Measurements from ENCODE around the gene TTLL13.
"Not testable (repeated sequence)": the region's sequence is repeated elsewhere in the genome, so short reads cannot be mapped to it uniquely, and the experiment has no call there.

TTLL13 gene

DNA sequence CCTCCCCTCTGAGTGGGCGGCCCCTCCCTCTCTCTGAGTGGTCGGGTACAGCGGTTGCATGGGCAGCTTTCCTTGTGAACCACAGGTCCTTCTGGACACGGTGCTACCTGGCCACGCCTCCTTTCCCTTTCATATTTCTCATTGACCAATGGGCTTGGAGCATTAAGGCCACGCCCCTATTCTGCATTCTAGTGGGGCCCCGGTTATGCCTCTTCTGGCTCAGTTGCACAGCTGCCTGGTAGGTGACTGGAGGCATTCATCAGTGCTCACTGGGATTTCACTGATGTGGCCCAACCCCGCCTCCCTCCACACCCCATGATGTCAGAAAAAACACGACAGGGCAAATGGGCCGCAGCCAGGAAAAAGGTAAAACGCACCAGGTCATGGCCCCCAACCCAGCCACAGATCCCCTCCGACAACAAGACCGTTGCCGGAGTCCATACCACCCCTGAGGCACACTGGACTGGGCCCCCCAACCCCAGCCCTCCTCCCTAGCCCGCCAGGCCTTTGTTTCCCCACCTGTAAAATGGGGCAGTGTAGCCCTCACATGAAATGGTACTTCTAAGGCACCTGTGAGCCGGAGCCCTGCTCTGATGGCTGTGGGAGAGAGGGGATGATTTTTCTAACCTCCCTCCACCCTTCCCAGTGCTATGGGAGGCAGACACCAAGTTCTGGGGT is 42.5 kb downstream of the TTLL13 start:
- no peak for DNase-seq

DNA sequence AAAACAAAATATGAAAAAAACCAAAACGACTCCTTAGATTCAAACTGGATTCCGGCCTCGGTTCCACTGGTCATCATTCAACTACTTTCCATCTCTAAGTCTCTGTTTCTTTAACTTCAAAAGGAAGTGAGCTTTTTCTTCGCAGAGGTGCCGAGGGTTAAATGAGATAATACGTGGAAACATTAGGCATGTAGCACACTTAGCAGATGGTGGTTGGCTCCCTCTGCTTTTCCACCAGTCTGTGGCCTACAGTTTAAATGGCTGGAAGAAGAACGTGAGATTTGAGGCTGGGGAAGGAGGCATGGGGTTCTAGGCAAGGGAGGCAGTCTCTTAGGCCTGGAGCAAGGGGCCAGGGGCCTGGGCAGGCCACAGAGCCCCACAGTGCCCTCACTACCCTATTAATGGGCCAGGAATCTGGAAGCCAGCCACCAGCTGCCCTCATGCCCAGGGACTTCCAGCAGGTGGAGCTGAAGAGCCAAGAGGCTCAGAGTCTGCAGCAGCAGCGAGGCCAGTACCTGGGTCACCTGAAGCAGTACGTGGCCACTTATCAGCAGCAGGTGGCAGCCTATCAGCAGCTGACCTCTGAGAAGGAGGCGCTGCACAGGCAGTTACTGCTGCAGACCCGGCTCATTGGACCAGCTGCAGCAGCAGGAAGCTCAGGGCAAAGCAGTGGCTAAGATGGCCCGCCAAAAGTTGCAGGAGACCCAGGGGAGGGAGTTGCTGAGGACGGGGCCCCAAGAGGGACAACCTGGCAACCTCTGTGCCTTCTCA is 43.9 kb downstream of the TTLL13 start:
- DNase-seq: not testable (repeated sequence)

DNA sequence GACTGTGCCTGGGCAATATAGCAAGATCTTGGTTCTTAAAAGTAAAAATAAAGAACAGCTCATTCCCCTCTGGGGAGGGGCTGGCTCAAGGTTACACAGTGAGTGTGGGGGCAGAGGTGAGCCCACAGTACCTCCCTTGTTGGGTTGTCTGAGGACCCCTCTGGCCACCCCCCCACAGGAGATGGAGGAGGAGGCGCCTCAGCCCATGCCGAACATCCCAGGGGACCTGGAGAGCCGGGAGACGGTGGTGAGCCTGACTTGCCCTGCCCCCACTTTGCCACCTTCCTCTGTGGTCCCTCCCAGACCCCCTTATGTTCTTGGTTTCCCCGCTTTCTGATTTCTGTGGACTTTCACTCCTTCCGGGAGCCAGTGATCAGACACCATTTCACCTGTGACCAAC is 44.8 kb downstream of the TTLL13 start:
- no peak for DNase-seq

DNA sequence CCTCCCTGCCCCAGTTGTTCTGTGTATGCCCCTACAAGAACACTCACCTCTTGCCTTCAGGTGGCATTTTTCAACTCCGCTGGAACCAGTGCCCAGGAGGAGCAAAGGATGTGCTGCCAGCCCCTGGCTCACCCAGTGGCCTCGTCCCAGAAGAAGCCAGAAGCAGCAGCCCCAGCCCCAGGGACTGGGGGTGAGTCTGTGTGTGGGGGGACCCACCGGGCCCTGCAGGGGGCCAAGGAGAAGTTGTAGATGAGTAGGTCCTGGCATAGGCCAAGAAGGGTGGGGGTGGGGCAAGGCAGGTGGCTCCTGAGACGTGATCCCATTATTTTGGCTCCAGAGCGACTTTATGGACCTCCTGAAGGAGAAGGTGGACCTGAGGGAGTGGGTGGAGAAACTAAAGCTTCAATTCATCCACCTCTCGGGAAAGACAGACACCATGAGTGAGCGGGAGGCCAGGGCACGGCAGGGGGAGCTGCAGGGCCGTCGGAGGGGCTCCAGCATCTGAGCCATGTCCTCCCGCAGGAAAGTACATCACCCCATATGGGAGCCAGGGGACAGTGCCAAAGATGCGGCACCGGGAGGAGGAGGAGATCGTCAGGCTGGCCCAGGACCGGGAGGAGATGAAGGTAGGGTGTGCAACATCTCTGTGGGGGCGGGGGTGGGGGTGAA is 45.4 kb downstream of the TTLL13 start:
- no peak for DNase-seq

DNA sequence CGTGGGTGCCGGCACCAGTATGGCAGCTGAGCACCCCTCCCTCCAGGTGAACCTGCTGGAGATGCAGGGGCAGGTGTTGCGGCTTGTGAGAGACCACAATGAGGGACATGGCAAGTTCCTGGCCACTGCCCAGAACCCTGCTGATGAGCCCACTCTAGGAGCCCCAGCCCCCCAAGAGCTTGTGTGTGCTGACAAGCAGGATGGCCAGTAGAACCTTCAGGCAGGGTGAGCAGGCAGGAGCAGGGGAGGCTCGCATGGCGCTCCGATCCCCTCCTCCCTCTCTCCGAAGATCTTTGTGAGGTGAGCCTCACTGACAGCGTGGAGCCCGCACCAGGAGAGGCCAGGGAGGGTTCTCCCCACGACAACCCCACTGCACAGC is 45.9 kb downstream of the TTLL13 start:
- no peak for DNase-seq

DNA sequence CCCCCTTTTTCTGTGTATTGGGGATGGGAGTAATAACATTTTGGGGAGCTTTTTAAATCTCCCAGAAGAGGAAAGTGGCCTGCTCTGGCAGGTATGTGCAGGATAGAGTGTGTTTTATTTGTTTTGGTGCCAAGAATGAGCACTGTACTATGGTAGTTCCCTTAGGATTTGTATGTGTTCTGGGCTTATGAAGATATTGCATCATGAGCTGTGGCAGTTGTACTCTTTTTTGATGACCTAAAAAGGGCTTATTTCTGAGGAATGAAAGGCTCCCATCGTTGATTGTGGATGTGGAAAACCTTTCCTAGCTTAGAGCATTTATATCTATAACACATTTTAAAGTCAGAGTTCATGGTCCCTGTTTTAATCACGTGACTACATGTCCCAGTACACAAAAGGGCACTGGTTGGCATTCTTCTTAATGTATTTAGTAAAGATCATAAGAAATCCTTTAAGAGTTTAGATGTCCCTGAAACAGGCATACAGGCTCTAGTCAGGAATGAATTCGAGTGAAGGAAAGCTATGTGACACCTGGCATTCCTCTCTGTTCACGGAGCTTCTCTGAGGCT is 47.0 kb downstream of the TTLL13 start:
- DNase-seq: not testable (repeated sequence)

DNA sequence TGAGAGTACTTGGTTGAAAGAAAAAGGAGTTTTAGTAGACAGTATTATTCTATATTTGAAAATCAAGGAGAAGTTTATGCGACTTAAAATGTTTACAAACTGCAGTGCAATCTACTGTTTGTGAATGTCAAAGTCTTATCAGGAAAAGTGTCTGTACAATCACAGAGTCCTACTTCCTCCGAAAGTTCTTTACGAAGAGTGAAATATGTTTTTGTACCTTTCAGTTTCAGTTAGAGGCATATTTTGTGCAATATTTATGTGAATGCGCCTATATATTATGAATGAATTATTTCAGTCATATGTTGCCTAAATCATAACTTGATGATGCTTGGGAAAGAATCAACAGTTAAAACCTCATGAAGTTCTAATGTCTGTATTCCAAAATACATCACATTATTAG is 47.7 kb downstream of the TTLL13 start:
- no peak for DNase-seq

DNA sequence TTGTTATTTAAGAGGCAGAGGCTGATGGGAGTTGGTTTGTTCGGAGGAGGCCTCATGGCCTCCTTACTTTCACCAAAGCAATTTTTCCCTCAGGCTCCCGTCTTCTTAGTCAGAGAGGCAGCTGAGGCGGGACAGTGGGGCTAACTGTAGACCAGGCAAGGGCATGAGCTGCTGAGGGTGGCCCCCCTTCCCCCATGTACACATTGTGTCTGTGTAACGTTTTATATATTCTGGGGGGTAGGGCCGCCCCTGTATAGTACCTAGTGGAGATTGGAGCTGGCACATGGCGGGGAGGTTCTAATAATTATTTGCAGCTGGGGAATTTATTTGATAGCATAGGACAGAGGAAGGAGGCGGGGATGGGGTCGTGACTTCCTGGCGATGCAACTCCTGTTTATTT is 51.2 kb downstream of the TTLL13 start:
- no peak for DNase-seq

DNA sequence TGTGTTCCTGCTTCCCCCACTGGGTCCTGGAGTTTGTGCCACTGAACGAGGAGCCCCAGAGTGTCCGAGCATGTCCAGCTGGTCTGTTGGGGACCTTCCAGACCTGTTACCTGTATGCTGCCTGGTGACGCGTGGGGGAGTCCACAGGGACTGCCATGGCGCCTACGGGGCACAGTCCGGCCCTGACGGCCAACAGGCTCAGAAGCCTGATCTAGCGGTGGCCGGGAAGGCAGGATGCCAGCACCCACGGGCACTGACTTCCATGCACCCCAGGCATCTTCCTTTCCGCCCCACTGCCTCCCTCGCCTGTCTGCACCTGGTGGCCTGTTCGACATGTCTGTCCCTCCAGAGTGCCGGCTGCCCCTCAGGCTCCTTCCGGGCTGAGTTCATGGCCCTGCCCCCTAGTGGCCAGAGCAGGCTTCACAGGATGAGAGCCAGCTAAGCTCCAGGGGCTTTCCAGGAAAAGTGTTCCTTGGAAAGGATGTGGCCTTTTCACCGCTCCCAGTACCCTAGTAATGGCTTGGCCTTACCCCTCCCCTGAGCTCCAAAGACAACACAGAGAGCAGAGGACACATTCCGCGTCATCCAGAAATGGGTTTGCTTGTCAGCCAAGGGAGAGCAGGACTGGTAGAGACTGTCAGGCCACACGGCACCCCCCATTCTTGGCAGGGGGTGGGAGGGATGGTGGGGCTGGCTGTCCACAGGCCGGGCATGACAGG is 51.8 kb downstream of the TTLL13 start:
- DNase-seq: no peak

DNA sequence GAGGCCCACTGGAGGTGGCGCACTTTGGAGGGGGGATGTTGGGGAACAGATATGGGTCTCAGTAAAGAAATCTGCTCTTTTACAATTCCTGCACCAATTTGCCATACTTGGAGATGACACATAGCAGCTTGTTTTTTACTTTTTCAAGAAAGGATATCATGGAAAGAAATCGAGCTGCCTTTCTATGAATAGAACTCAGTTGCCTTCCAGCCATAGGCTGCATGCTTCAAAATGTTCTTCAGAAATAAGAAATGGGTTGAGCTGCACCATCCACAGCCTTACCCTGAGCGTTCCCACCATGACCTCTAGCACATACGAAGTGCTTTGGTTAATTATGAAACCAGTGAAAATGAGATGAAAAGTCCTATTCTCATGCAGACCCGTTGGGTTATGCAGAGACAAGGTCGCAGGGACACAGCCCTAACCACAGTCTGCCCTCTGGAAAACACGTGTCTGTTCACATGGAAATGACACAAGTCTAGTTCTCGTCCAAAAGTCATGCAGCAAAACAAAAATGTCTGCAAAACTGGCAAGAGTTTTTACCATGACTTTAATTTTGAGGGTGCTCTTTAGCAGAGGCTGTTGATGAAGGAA is 52.4 kb downstream of the TTLL13 start:
- no peak for DNase-seq

DNA sequence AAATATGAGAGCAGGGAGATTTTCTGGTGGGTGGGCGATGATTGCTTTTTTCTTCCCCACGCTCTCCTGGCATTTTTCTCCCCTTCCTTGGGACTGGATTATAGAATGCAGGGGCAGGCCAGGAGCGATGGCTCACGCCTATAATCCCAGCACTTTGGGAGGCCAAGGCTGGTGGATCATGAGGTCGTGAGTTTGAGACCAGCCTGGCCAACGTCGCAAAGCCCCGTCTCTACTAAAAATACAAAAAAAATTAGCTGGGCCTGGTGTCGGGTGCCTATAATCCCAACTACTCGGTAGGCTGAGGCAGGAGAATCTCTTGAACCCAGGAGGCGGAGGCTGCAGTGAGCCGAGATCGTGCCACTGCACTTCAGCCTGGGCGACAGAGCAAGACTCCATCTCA is 56.0 kb downstream of the TTLL13 start:
- not testable (repeated sequence) for DNase-seq

DNA sequence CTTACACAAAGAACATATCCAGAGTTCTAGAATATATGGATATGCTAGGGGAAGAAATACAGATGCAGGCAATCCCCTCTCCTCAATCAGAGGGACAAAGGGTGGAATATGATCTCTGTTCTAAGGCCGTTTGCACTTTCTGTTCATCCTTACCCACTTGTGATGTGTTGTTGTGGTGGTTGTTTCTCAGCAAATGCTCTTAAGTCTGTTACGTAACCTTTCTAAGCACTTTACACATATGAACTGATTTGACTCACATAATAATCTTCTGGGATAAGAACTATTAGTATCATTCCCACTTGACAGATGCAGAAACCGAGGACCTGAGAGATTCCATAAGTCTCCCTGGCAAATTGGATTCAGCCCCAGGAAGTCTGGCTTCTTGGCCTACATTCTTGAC is 56.6 kb downstream of the TTLL13 start:
- DNase-seq: no peak

DNA sequence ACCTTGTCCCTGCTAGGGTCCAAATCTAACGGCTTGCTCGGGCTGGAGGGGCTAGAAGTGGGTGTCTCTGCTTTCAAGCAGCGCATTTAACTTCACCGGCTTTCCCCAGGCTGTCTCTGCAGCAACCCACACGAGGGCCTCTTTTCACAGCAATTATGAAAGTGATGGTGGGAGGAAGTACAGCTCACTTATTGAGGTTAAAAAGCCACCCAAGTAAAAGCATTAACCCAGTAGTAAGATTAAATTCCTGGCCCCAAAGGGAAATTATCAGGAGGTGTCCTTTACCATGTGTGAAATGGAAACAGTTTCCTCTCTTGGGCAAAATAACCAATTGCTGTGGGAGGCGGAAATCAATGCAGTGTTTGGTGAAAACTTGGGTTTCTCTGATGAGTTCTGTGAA is 57.2 kb downstream of the TTLL13 start:
- no peak for DNase-seq

DNA sequence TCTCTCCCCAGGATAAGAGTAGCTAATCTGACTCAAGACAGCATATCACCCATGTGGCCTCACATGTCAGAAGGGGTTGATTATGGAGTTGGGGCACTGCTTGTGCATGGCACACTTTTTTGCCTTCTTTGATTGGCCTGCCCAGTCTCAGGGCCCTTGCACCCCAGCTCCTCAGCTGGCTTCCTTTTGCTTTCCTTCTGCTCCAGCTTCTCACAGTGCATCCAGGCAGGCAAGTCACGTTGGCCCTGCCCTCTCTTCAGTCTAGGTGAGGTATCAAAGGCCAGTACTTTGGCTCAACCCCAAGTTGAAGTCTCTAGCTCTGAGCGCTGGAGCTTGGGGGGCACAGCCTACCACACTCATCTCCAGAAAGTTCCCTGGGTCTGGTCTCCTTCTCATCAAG is 58.3 kb downstream of the TTLL13 start:
- no peak for DNase-seq

DNA sequence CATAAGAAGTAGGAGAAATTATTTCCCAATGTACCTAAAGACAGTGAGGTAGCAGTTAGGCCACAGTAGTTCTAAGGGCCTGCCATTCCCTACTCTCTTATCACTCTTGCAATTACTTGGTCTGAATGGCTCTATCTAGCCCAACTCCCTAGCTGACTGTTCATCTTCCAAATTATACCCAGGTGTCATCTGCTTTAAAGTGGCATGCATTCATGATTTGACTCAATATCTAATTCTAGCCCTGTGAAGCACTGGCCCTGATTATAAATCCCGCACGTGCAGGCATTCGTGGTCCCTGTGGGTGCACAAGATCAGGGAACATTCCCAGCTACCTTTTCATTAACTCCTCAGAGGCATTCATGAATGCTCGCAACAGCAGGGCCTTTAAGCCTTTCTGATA is 59.7 kb downstream of the TTLL13 start:
- DNase-seq: no peak
